Adrenal gland (tissue), 12 donors: Measurements from ENCODE around the gene EML2. TPM values are rescaled to one million over a fixed set of nuclear protein-coding genes. Genes with fewer than 3 reads are reported as not detected.

Source experiments
- DNase-seq, 7 donors: peaks; one replicate each; pipeline ENCODE4 v3.0.0-alpha.2; 2019 to 2020
- H3K27ac ChIP-seq, 5 donors: fragments of 200-600 bp; sonication (generic) in 4 of 5; 1 replicate in 3 of 5; 2 replicates in 2 of 5; pipeline versions ENCODE4 v1.5.1 to v1.8.0; 2016 to 2020; ENCODE audit warnings: mild to moderate bottlenecking in 1 of 5
- H3K27me3 ChIP-seq: fragments of 200-600 bp; 2 replicates; pipeline ENCODE4 v1.8.0; 2021
- H3K36me3 ChIP-seq, 2 donors: fragments of 200-600 bp; replicated peaks in 1 of 2; 1 replicate in 1 of 2; 2 replicates in 1 of 2; pipeline versions ENCODE4 v1.5.1 to v1.8.0; 2018 to 2022
- H3K4me1 ChIP-seq, 2 donors: fragments of 200-600 bp; replicated peaks in 1 of 2; 1 replicate in 1 of 2; 2 replicates in 1 of 2; pipeline versions ENCODE4 v1.5.1 to v1.8.0; 2018 to 2021
- H3K4me3 ChIP-seq, 4 donors: fragments of 200-600 bp; sonication (generic) in 3 of 4; one replicate each; pipeline ENCODE4 v1.5.1; 2016 to 2018
- H3K9me3 ChIP-seq, 3 donors: fragments of 200-600 bp; sonication (generic) in 1 of 3; replicated peaks in 1 of 3; 1 replicate in 2 of 3; 2 replicates in 1 of 3; pipeline versions ENCODE4 v1.5.1 to v1.8.0; 2016 to 2021
- CTCF ChIP-seq, 6 experiments: fragments of 450-650 bp in 4 of 6; fragments of 200-600 bp in 2 of 6; sonication (generic) in 1 of 6; IDR thresholded peaks; 1 replicate in 5 of 6; 2 replicates in 1 of 6; pipeline versions ENCODE4 v1.5.1 to v1.8.0; 2016 to 2021; ENCODE audit warnings: antibody characterized with exemption in 6 of 6, mild to moderate bottlenecking in 2 of 6, moderate library complexity in 1 of 6
- POLR2A ChIP-seq, 2 donors: fragments of 450-650 bp; IDR thresholded peaks; one replicate each; pipeline ENCODE4 v1.6.1; 2017; ENCODE audit warnings: antibody characterized with exemption in 2 of 2, mild to moderate bottlenecking in 2 of 2, moderate library complexity in 1 of 2
- WGBS, 4 donors: extraction: QIAGEN DNeasy Blood & Tissue Kit in 2 of 4; methylation state at CpG; one replicate each; pipeline versions ENCODE4 v1.1.5 to v1.1.7; 2013 to 2017; 5-methylcytosine and 5-hydroxymethylcytosine counted together
- intact Hi-C, 2 donors: fragments of 100-400 bp; cut with DNase I; formaldehyde crosslinking; loops; one replicate each; pipeline versions ENCODE4 v1.14.1 to v1.15.0; 2022 to 2023
- polyA plus RNA-seq, 3 donors: library from polyadenylated mRNA; stranded (reverse); fragments of 200-250 nt in 2 of 3; fragments of 350-450 nt in 1 of 3; fragmentation: Illumina TruSeq in 1 of 3; extraction: RNeasy Lipid Tissue Mini Kit (QIAGEN cat#74804) in 1 of 3; gene quantifications; one replicate each; pipeline ENCODE4 v1.2.3, GENCODE V29; 2013 to 2014
- total RNA-seq, 9 donors: library from RNA; depleted of rRNA in 4 of 9; stranded (reverse); fragments of >200 nt in 4 of 9; fragments of 120-200 nt in 1 of 9; fragmentation: NEBNext Ultra II Directional in 1 of 9; extraction: Animal tissue kit (Norgen Biotek cat#: 25700) in 1 of 9; gene quantifications; one replicate each; pipeline versions ENCODE4 v1.1.0 to v1.2.4, GENCODE V29; 2013 to 2023
- donor health status: healthy with polysubstance abuse.
- donor health status: Bipolar disorder and iron deficiency.
- donor health status: DM: yes; HTN: yes; CAD: no.
- donor health status: DM: no; HTN: no; CAD: no.
- donor health status: DM: no; HTN: no; CAD: no.
- donor health status: DM: yes; HTN: yes; CAD: no.

Gene EML2
- total and polyA plus RNA-seq, 12 donors: 20.7 to 139 (median 83.9) TPM

- no peak for DNase-seq
- peaks cover 10 to 11% of the 10 kb centered on the region in 2 donors for H3K4me1 ChIP-seq
- H3K27me3 ChIP-seq: no peaks in the 10 kb centered on the region
- peak overlapping the region in 2 of 5 donors; percentile 19 to 34 for H3K27ac ChIP-seq
- H3K9me3 ChIP-seq: no peaks in the 10 kb centered on the region
- intact Hi-C loops: no loop called here
- no peak for TF ChIP-seq POLR2A (IDR thresholded peaks at IDR 0.05)
- TF ChIP-seq CTCF (IDR thresholded peaks at IDR 0.05): no peak
- WGBS, 4 donors: 86 to 93% (median 91%) methylated on average over 5 of the region's 5 CpGs
- H3K36me3 ChIP-seq: no peaks in the 10 kb centered on the region
- no peak overlapping the region for H3K4me3 ChIP-seq
Measured at GRCh38 chr19:45575216-45575615, 64.0 kb downstream of the EML2 start.

DNA sequence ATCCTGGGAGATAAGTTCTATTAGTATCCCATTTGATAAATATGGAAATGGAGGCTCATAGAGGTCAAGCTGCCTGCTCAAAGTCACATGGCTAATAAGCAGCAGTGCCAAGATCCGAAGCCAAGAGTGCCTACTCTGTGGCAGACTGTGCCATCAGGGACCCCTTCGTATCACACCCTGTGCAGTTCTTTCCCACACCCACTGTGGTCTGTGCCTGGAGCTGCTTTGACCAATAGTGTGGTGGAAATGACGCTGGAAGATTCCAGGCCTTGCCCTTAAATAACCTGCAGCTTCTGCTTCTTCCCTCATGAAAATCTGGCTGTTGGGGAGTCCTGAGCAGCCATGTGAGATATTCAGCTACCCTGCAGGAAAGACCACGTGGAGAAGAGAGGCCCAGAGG lies 64.7 kb downstream of the EML2 start:
- Histone ChIP-seq H3K9me3 (no peaks in the 10 kb centered on the region), H3K27me3 (no peaks in the 10 kb centered on the region), H3K4me3 (no peak overlapping the region), H3K36me3 (no peaks in the 10 kb centered on the region), H3K27ac (peak overlapping the region in 2 of 5 donors; percentile 19 to 34), H3K4me1 (peaks cover 10 to 11% of the 10 kb centered on the region in 2 donors)
- intact Hi-C loops: no loop called here
- TF ChIP-seq POLR2A (IDR thresholded peaks at IDR 0.05): no peak
- TF ChIP-seq CTCF (IDR thresholded peaks at IDR 0.05): no peak
- WGBS, 4 donors: 58 to 67% (median 64%) methylated on average over 4 of the region's 4 CpGs
- no peak for DNase-seq

GRCh38 chr19:45571457-45572220 lies 67.6 kb downstream of the EML2 start:
- WGBS, 4 donors: 84 to 89% (median 87%) methylated on average over 8 of the region's 8 CpGs
- Histone ChIP-seq H3K36me3 (no peaks in the 10 kb centered on the region), H3K9me3 (no peaks in the 10 kb centered on the region), H3K4me3 (no peak overlapping the region), H3K4me1 (peaks cover 0 to 10% of the 10 kb centered on the region in 2 donors), H3K27me3 (no peaks in the 10 kb centered on the region), H3K27ac (no peak overlapping the region)
- no peak for DNase-seq
- TF ChIP-seq CTCF (IDR thresholded peaks at IDR 0.05) (no peak), POLR2A (IDR thresholded peaks at IDR 0.05) (no peak)
- intact Hi-C loops: no loop called here

DNA sequence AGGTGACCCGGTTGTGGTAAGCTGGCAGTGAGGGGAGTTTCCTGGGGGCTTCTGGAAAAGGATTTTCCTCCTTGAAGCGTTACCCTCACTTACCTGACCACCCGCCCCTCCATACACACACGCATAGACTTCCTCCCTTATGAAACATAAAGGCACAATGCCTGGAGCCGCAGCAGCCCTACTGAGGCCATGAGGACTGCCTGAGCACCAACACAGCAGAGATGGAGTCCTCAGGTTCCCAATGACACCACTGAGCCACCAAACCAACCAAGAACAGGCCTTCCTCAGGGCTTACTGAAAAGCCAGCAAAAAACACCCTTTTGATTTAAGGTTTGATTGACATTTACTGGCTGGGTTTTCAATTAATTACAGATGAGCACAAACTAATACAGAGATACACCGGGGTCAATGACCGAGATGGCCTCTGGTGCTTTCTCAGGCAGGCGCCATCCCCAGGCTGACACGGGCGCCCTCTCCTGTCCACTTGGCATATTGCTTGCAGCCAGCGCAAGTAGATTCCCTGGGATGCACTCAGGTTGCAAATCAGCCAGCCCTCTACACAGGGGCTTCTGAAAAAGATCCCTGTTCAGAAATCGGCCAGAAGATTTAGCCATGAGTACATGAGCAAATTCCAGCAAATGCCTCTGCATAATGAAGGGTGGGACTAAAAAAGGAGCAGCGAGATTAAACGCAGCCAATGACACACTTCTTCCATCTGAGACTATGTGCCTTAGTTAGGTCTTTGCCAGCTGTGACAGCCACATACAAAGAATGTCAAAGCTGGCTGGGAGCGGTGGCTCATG lies 69.4 kb downstream of the EML2 start:
- Histone ChIP-seq H3K36me3 (no peaks in the 10 kb centered on the region), H3K4me1 (peaks cover 0 to 5% of the 10 kb centered on the region in 2 donors), H3K9me3 (no peaks in the 10 kb centered on the region), H3K4me3 (no peak overlapping the region), H3K27me3 (no peaks in the 10 kb centered on the region), H3K27ac (no peak overlapping the region)
- WGBS, 4 donors: 50 to 61% (median 51%) methylated on average over 13 to 15 of the region's 15 CpGs
- intact Hi-C loops: loop anchor here in 1 of 2 donors (5.0 kb wide), 1 partner anchor 48 kb away; no protein-coding TSS in a partner anchor
- peak; percentile 66 to 84 (median 76) for DNase-seq
- TF ChIP-seq POLR2A (IDR thresholded peaks at IDR 0.05) (no peak), CTCF (IDR thresholded peaks at IDR 0.05) (peak; percentile 64 to 87 (median 76))
